Measurements from ENCODE around the gene CILP2.

DNA sequence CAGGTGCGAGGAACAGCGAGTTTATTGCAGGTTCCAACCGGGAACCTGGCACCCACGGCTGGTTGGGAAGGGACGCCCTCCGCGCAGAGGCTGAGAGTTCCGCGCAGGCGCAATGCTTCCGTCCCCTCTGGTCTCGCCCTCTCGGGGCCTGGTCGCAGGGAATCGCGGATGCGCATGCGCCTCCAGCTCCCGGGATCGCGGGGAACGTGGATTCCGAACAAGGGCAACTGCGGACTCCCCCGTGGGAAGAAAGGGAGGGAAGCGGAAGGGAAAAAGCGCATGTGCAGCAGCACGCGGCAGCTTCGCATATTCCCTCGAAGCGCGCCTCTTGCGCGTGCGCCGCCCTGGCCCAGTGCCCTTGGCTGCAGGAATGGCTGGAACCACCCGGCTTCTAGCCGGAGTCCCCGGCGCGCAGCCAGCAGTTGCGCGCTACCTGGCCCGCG lies 23.8 kb upstream of the CILP2 start:
- TF ChIP-seq ZNF133 (tag by site-specific recombination; IDR thresholded peaks at IDR 0.05) (no peak), YY1 (tag by site-specific recombination; IDR thresholded peaks at IDR 0.05) (no peak), ZNF335 (tag by site-specific recombination; conservative IDR thresholded peaks at IDR 0.05) (no peak)
- TF ChIP-seq, protein P1, sequence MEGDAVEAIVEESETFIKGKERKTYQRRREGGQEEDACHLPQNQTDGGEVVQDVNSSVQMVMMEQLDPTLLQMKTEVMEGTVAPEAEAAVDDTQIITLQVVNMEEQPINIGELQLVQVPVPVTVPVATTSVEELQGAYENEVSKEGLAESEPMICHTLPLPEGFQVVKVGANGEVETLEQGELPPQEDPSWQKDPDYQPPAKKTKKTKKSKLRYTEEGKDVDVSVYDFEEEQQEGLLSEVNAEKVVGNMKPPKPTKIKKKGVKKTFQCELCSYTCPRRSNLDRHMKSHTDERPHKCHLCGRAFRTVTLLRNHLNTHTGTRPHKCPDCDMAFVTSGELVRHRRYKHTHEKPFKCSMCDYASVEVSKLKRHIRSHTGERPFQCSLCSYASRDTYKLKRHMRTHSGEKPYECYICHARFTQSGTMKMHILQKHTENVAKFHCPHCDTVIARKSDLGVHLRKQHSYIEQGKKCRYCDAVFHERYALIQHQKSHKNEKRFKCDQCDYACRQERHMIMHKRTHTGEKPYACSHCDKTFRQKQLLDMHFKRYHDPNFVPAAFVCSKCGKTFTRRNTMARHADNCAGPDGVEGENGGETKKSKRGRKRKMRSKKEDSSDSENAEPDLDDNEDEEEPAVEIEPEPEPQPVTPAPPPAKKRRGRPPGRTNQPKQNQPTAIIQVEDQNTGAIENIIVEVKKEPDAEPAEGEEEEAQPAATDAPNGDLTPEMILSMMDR (tag by site-specific recombination; IDR thresholded peaks at IDR 0.05) = no peak
- TF ChIP-seq, protein P2, sequence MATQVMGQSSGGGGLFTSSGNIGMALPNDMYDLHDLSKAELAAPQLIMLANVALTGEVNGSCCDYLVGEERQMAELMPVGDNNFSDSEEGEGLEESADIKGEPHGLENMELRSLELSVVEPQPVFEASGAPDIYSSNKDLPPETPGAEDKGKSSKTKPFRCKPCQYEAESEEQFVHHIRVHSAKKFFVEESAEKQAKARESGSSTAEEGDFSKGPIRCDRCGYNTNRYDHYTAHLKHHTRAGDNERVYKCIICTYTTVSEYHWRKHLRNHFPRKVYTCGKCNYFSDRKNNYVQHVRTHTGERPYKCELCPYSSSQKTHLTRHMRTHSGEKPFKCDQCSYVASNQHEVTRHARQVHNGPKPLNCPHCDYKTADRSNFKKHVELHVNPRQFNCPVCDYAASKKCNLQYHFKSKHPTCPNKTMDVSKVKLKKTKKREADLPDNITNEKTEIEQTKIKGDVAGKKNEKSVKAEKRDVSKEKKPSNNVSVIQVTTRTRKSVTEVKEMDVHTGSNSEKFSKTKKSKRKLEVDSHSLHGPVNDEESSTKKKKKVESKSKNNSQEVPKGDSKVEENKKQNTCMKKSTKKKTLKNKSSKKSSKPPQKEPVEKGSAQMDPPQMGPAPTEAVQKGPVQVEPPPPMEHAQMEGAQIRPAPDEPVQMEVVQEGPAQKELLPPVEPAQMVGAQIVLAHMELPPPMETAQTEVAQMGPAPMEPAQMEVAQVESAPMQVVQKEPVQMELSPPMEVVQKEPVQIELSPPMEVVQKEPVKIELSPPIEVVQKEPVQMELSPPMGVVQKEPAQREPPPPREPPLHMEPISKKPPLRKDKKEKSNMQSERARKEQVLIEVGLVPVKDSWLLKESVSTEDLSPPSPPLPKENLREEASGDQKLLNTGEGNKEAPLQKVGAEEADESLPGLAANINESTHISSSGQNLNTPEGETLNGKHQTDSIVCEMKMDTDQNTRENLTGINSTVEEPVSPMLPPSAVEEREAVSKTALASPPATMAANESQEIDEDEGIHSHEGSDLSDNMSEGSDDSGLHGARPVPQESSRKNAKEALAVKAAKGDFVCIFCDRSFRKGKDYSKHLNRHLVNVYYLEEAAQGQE (tag by site-specific recombination; IDR thresholded peaks at IDR 0.05) = no peak
